HL-60/S4 treated with retinoic acid at 250 ng/mL for 4 days and 3 days (cell line): ENCODE measurements around the gene ENTREP3.

Source experiments
- in situ Hi-C: fragments of 300-500 bp; cut with MboI; formaldehyde crosslinking; loops from 2 replicates; pipeline ENCODE4 v1.7.0; 2022; ENCODE audit warnings: low sequenced_read_pairs

ENTREP3 gene

GRCh38 chr1:155278689-155279160 is 23.4 kb upstream of the ENTREP3 start:
- in situ Hi-C loops = no loop called here

GRCh38 chr1:155277902-155278688 is 22.8 kb upstream of the ENTREP3 start:
- in situ Hi-C loops = no loop called here

- in situ Hi-C loops = no loop called here
Observed at GRCh38 chr1:155277070-155277901, 22.0 kb upstream of the ENTREP3 start, which contains the start of gene HCN3. TSS of gene HCN3 (plus strand) at chr1:155277463. CDS start at chr1:155277591, 128 bp downstream.

GRCh38 chr1:155273343-155274245 is 18.3 kb upstream of the ENTREP3 start, which contains the start of gene CLK2:
TSS of gene CLK2 (minus strand) at chr1:155273504. CDS start at chr1:155270977, 2,527 bp downstream.
- in situ Hi-C loops = no loop called here

GRCh38 chr1:155272466-155273342 is 17.4 kb upstream of the ENTREP3 start:
- in situ Hi-C loops = no loop called here

GRCh38 chr1:155269381-155269780 is 14.1 kb upstream of the ENTREP3 start:
- in situ Hi-C loops = no loop called here

- in situ Hi-C loops = no loop called here
Observed at GRCh38 chr1:155268630-155269029, 13.3 kb upstream of the ENTREP3 start.

GRCh38 chr1:155267373-155267772 is 12.1 kb upstream of the ENTREP3 start:
- in situ Hi-C loops = no loop called here

- in situ Hi-C loops = no loop called here
Observed at GRCh38 chr1:155266553-155266952, 11.3 kb upstream of the ENTREP3 start.

- in situ Hi-C loops = no loop called here
Observed at GRCh38 chr1:155263067-155263466, 7.8 kb upstream of the ENTREP3 start.

- in situ Hi-C loops = no loop called here
Observed at GRCh38 chr1:155261852-155262673, 6.8 kb upstream of the ENTREP3 start, which contains the start of gene SCAMP3. TSS of gene SCAMP3 (minus strand) at chr1:155262360. CDS start at chr1:155262151, 209 bp downstream.

- in situ Hi-C loops = no loop called here
Observed at GRCh38 chr1:155261493-155261851, 6.2 kb upstream of the ENTREP3 start.

- in situ Hi-C loops = no loop called here
Observed at GRCh38 chr1:155260276-155260675, 5.0 kb upstream of the ENTREP3 start.

GRCh38 chr1:155256058-155256852 is 972 bp upstream of the ENTREP3 start:
- in situ Hi-C loops = loop anchor here (10.0 kb wide), 1 partner anchor 329 kb away; no protein-coding TSS in a partner anchor

- in situ Hi-C loops = loop anchor here (10.0 kb wide), 1 partner anchor 330 kb away; no protein-coding TSS in a partner anchor
Observed at GRCh38 chr1:155254714-155255242, 505 bp downstream of the ENTREP3 start.

- in situ Hi-C loops = loop anchor here (10.0 kb wide), 1 partner anchor 331 kb away; no protein-coding TSS in a partner anchor
Observed at GRCh38 chr1:155254228-155254713, 1.0 kb downstream of the ENTREP3 start.

- in situ Hi-C loops = loop anchor here (10.0 kb wide), 1 partner anchor 331 kb away; no protein-coding TSS in a partner anchor
Observed at GRCh38 chr1:155253797-155254196, 1.5 kb downstream of the ENTREP3 start.
